HepG2 (cell line): Measurements from ENCODE around the gene ZFAND2B. TPM values are rescaled to one million over a fixed set of nuclear protein-coding genes. Genes with fewer than 3 reads are reported as not detected.

Experiments used
- AGO1 ChIP-seq: fragments of 200-400 bp; formaldehyde crosslinking; IDR thresholded peaks from 2 replicates; pipeline ENCODE4 v1.6.1; 2017; ENCODE audit warnings: mild to moderate bottlenecking, low read depth, low read length, moderate library complexity; ENCODE audit not compliant: poor library complexity, severe bottlenecking
- EEA1 ChIP-seq: sonication (generic); formaldehyde crosslinking; IDR thresholded peaks from 2 replicates; pipeline ENCODE4 v1.5.1; 2020; ENCODE audit warnings: mild to moderate bottlenecking, missing genetic modification reagents, borderline replicate concordance
- ESRRA ChIP-seq: sonication (generic); formaldehyde crosslinking; IDR thresholded peaks from 2 replicates; pipeline ENCODE4 v1.5.1; 2020; ENCODE audit warnings: mild to moderate bottlenecking, low read depth, missing genetic modification reagents
- FOXM1 ChIP-seq: sonication (generic); formaldehyde crosslinking; IDR thresholded peaks from 2 replicates; pipeline ENCODE4 v1.5.0; 2020; ENCODE audit warnings: missing genetic modification reagents
- GATAD1 ChIP-seq: IDR thresholded peaks from 2 replicates; pipeline ENCODE4 v1.6.1; 2016; ENCODE audit warnings: missing genetic modification reagents, missing compliant biosample characterization
- GLI4 ChIP-seq: sonication (generic); formaldehyde crosslinking; IDR thresholded peaks from 2 replicates; pipeline ENCODE4 v1.5.1; 2020; ENCODE audit warnings: missing genetic modification reagents, mild to moderate bottlenecking, moderate library complexity, borderline replicate concordance
- IRX3 ChIP-seq: sonication (generic); formaldehyde crosslinking; IDR thresholded peaks from 2 replicates; pipeline ENCODE4 v1.8.1; 2023; ENCODE audit warnings: mild to moderate bottlenecking, low read depth, missing genetic modification reagents, borderline replicate concordance
- JDP2 ChIP-seq: sonication (generic); formaldehyde crosslinking; IDR thresholded peaks from 2 replicates; pipeline ENCODE4 v1.8.1; 2022; ENCODE audit warnings: missing genetic modification reagents, borderline replicate concordance
- NFYB ChIP-seq: sonication (generic); formaldehyde crosslinking; IDR thresholded peaks from 2 replicates; pipeline ENCODE4 v1.4.0; 2020; ENCODE audit warnings: missing genetic modification reagents
- PLRG1 ChIP-seq: fragments of 450-650 bp; conservative IDR thresholded peaks from 2 replicates; pipeline ENCODE4 v1.6.1; 2016
- RNF2 ChIP-seq: fragments of 450-650 bp; conservative IDR thresholded peaks from 2 replicates; pipeline ENCODE4 v1.6.1; 2016; ENCODE audit warnings: low read depth
- SUZ12 ChIP-seq: fragments of 150-350 bp; IDR thresholded peaks from 2 replicates; pipeline ENCODE4 v1.6.1; 2014; ENCODE audit warnings: low read depth, low read length
- ZFY ChIP-seq: sonication (generic); formaldehyde crosslinking; IDR thresholded peaks from 2 replicates; pipeline ENCODE4 v1.4.0; 2020; ENCODE audit warnings: missing genetic modification reagents
- ZNF20 ChIP-seq: sonication (generic); formaldehyde crosslinking; IDR thresholded peaks from 2 replicates; pipeline ENCODE4 v1.4.0; 2020; ENCODE audit warnings: mild to moderate bottlenecking, moderate library complexity, missing genetic modification reagents
- ZNF3 ChIP-seq: IDR thresholded peaks from 2 replicates; pipeline ENCODE4 v1.7.0; 2017; ENCODE audit warnings: inconsistent platforms
- ZNF468 ChIP-seq: sonication (generic); formaldehyde crosslinking; IDR thresholded peaks from 2 replicates; pipeline ENCODE4 v1.8.0; 2022; ENCODE audit warnings: mild to moderate bottlenecking, moderate library complexity, missing genetic modification reagents
- ZNF496 ChIP-seq: sonication (generic); formaldehyde crosslinking; IDR thresholded peaks from 2 replicates; pipeline ENCODE4 v1.8.1; 2023; ENCODE audit warnings: mild to moderate bottlenecking, moderate library complexity, missing genetic modification reagents; ENCODE audit not compliant: insufficient replicate concordance
- polyA plus RNA-seq, 8 experiments: library from polyadenylated mRNA; depleted of rRNA in 3 of 8; stranded (reverse) in 7 of 8; unstranded in 1 of 8; fragments of >200 nt; fragmentation: Illumina TruSeq in 4 of 8; extraction: Trizol in 4 of 8; gene quantifications; 2 replicates each; pipeline versions ENCODE4 v1.2.1 to v1.2.3, GENCODE V29; 2011 to 2016; ENCODE audit warnings: low read depth in 4 of 8, missing spikeins in 1 of 8, mixed read lengths in 1 of 8; ENCODE audit not compliant: insufficient read depth in 1 of 8
- total RNA-seq, 5 experiments: library from RNA; depleted of rRNA; stranded (reverse); fragments of >200 nt; fragmentation: Illumina TruSeq; extraction: Trizol; gene quantifications; 2 replicates each; pipeline ENCODE4 v1.2.3, GENCODE V29; 2016; ENCODE audit warnings: low read depth in 1 of 5
- TF ChIP-seq, protein P1 (sequence below): sonication (generic); formaldehyde crosslinking; IDR thresholded peaks from 2 replicates; pipeline ENCODE4 v1.4.0; 2020; ENCODE audit warnings: missing genetic modification reagents
- TF ChIP-seq, protein P2 (sequence below): sonication (generic); formaldehyde crosslinking; IDR thresholded peaks from 2 replicates; pipeline ENCODE4 v1.4.0; 2020; ENCODE audit warnings: missing genetic modification reagents
- TF ChIP-seq, protein P3 (sequence below): IDR thresholded peaks from 2 replicates; pipeline ENCODE4 v1.6.1; 2012; ENCODE audit warnings: inconsistent platforms
- TF ChIP-seq, protein P4 (sequence below): sonication (generic); formaldehyde crosslinking; IDR thresholded peaks from 2 replicates; pipeline ENCODE4 v1.5.0; 2020; ENCODE audit warnings: mild to moderate bottlenecking, missing genetic modification reagents, moderate library complexity
- TF ChIP-seq, protein P5 (sequence below): IDR thresholded peaks from 2 replicates; pipeline ENCODE4 v1.6.1; 2016
- TF ChIP-seq, protein P6 (sequence below): sonication (generic); formaldehyde crosslinking; IDR thresholded peaks from 2 replicates; pipeline ENCODE4 v1.4.0; 2020; ENCODE audit warnings: missing genetic modification reagents

Gene ZFAND2B
- total and polyA plus RNA-seq, 2 of the 13 experiments (the other 11 are each of a cell fraction or from before 2014, with no cell fraction given) = 53.3 to 115 TPM

DNA sequence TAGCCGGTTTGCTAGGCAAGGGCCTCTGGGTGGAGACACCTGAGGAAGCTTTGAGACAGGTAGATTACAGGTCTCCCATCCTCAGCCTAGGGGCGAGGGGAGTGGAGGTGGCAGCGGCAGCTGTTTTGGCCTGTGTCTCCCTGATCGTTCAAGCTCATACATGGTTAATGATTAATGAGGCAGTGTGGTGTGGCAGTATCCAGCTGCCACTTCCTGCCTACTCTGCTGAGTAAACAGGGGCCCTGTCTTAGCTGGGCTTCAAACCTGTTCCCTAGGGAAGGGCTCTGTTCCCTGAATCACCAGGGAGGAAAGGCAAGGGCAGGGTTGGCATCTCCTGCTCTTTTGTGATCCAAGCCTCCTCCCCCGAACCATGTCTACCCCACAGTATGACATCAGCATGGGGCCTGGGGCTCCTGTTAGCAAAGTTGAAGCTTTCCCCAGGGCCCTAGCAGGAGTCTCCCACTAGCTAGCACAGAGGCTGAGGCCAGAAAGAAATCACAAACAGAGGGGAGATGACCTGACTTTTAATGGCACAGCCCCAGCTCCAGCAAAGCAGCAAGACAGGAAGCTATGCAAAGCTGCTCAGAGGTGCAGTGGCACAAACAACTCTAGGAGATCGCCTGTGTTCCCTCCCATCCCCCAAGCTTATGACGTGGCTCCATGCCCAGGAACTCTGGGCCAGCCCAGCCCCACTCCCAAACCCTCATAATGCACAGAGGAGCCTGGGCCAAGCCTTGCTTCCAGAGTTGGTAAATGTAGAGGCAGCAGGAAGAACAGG lies 42.8 kb downstream of the ZFAND2B start (continued):
- TF ChIP-seq SUZ12 = no peak
- no peak for TF ChIP-seq ZNF3
- TF ChIP-seq EEA1 (CRISPR knock-in tag) = 0 out of 2 replicates have a peak, but pooled peaks have one; percentile 69
- TF ChIP-seq, protein P1, sequence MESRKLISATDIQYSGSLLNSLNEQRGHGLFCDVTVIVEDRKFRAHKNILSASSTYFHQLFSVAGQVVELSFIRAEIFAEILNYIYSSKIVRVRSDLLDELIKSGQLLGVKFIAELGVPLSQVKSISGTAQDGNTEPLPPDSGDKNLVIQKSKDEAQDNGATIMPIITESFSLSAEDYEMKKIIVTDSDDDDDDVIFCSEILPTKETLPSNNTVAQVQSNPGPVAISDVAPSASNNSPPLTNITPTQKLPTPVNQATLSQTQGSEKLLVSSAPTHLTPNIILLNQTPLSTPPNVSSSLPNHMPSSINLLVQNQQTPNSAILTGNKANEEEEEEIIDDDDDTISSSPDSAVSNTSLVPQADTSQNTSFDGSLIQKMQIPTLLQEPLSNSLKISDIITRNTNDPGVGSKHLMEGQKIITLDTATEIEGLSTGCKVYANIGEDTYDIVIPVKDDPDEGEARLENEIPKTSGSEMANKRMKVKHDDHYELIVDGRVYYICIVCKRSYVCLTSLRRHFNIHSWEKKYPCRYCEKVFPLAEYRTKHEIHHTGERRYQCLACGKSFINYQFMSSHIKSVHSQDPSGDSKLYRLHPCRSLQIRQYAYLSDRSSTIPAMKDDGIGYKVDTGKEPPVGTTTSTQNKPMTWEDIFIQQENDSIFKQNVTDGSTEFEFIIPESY = peak; percentile 4; the same call in 1 of the 2 replicates
- no peak for TF ChIP-seq ZNF20 (CRISPR knock-in tag)
- TF ChIP-seq ZFY = peak; percentile 81
- no peak for TF ChIP-seq ZNF496 (CRISPR knock-in tag)
- TF ChIP-seq, protein P2, sequence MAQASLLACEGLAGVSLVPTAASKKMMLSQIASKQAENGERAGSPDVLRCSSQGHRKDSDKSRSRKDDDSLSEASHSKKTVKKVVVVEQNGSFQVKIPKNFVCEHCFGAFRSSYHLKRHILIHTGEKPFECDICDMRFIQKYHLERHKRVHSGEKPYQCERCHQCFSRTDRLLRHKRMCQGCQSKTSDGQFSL = no peak
- TF ChIP-seq, protein P3, sequence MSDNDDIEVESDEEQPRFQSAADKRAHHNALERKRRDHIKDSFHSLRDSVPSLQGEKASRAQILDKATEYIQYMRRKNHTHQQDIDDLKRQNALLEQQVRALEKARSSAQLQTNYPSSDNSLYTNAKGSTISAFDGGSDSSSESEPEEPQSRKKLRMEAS = peak; percentile 71
- no peak for TF ChIP-seq JDP2 (CRISPR knock-in tag)
- peak; percentile 59 for TF ChIP-seq GATAD1 (CRISPR knock-in tag)
- no peak for TF ChIP-seq AGO1
- no peak; the same call in 1 of the 2 replicates for TF ChIP-seq GLI4 (CRISPR knock-in tag)
- TF ChIP-seq NFYB = 0 out of 2 replicates have a peak, but pooled peaks have one; percentile 6
- no peak for TF ChIP-seq PLRG1
- TF ChIP-seq, protein P4, sequence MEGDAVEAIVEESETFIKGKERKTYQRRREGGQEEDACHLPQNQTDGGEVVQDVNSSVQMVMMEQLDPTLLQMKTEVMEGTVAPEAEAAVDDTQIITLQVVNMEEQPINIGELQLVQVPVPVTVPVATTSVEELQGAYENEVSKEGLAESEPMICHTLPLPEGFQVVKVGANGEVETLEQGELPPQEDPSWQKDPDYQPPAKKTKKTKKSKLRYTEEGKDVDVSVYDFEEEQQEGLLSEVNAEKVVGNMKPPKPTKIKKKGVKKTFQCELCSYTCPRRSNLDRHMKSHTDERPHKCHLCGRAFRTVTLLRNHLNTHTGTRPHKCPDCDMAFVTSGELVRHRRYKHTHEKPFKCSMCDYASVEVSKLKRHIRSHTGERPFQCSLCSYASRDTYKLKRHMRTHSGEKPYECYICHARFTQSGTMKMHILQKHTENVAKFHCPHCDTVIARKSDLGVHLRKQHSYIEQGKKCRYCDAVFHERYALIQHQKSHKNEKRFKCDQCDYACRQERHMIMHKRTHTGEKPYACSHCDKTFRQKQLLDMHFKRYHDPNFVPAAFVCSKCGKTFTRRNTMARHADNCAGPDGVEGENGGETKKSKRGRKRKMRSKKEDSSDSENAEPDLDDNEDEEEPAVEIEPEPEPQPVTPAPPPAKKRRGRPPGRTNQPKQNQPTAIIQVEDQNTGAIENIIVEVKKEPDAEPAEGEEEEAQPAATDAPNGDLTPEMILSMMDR (CRISPR knock-in tag) = no peak
- TF ChIP-seq ESRRA (CRISPR knock-in tag) = no peak
- TF ChIP-seq ZNF468 (CRISPR knock-in tag) = 0 out of 2 replicates have a peak, but pooled peaks have one; percentile 50
- no peak for TF ChIP-seq RNF2
- TF ChIP-seq IRX3 (CRISPR knock-in tag) = 0 out of 2 replicates have a peak, but pooled peaks have one; percentile 42
- no peak for TF ChIP-seq FOXM1 (CRISPR knock-in tag)
- TF ChIP-seq, protein P5, sequence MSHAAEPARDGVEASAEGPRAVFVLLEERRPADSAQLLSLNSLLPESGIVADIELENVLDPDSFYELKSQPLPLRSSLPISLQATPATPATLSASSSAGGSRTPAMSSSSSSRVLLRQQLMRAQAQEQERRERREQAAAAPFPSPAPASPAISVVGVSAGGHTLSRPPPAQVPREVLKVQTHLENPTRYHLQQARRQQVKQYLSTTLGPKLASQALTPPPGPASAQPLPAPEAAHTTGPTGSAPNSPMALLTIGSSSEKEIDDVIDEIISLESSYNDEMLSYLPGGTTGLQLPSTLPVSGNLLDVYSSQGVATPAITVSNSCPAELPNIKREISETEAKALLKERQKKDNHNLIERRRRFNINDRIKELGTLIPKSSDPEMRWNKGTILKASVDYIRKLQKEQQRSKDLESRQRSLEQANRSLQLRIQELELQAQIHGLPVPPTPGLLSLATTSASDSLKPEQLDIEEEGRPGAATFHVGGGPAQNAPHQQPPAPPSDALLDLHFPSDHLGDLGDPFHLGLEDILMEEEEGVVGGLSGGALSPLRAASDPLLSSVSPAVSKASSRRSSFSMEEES = no peak
- TF ChIP-seq, protein P6, sequence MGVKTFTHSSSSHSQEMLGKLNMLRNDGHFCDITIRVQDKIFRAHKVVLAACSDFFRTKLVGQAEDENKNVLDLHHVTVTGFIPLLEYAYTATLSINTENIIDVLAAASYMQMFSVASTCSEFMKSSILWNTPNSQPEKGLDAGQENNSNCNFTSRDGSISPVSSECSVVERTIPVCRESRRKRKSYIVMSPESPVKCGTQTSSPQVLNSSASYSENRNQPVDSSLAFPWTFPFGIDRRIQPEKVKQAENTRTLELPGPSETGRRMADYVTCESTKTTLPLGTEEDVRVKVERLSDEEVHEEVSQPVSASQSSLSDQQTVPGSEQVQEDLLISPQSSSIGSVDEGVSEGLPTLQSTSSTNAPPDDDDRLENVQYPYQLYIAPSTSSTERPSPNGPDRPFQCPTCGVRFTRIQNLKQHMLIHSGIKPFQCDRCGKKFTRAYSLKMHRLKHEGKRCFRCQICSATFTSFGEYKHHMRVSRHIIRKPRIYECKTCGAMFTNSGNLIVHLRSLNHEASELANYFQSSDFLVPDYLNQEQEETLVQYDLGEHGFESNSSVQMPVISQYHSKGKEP (CRISPR knock-in tag) = no peak
